Skeletal muscle cell (primary cell): Measurements from ENCODE around the gene ADAMTS5.
A peak's percentile ranks its signal among the peaks of the same experiment; 100 is the strongest.

Experiments used
- DNase-seq: peaks from one replicate; pipeline ENCODE4 v3.0.0-alpha.2; 2010; ENCODE audit warnings: low read depth
- H3K4me3 ChIP-seq: 2 replicates; pipeline ENCODE4 v1.5.1; 2011; ENCODE audit warnings: low read depth, mild to moderate bottlenecking, control low read depth, low read length, moderate library complexity

Gene ADAMTS5

DNA sequence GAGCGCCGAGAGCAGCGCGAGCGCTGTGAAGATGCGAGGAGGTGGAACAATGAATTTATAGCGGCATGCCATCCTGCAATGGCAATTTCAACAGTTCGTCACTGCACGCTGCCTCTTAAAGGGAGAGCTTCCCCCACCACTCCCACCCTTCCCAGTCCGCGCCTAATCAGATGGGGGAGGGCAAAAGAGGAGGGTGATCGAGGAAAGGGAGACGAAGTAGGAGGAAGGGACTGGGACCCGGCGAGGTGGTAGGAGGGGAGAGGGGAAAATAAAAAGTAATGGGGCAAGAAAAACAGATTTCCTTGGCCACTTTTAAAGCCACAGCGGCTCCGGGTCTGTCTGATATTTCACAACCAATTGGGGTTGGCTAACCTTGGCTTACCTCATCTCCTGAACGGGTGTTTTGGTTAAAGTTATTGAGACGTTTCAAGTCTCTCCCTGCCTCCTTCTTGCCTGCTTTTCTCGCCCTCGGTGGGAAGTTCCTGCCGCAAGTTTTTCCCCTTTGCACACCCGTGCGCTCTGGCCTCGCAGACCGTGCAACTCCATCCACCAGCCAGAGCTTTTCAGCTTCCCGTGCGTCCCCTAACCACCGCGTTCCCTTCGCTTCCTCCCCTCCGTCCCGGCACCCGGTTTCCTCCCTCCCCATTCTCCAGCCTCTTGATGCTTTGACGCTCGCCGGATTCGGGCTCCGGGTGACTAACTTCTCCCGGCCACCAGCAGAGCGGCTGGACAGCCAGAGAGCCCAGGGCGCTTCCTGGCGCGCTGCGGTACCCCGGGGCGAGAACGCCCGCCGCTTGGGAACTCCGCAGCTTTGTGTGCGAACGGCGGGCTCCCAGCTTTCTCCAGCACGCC, at the start of gene ADAMTS5:
ADAMTS5 (minus strand) TSS at position 27 of the 852 bp plus-strand sequence. CDS start 697 bp downstream, outside the sequence.
- peak within 1 kb of the TSS; percentile 68 for H3K4me3 ChIP-seq
- DNase-seq, result peak; percentile 43

DNA sequence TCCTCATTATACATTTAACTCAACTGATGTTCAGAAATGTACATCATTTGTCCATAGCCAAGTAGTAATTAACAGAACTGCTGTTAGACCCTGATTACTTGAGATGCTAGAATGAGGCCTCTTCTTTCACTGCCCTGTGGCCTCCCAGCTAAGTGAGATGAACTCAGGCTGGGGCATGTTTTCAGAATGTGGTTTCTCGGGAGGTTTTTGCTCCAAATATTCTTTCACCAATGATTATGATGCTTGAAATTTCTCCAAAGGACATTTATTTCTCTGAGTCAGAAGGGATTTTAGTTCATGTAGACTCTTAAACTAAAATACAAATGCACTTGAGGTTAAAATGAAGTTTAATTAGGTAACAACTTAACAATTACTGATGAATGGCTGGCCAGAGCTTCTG, 34.6 kb upstream of the ADAMTS5 start:
- no peak overlapping the region for H3K4me3 ChIP-seq
- no peak for DNase-seq

DNA sequence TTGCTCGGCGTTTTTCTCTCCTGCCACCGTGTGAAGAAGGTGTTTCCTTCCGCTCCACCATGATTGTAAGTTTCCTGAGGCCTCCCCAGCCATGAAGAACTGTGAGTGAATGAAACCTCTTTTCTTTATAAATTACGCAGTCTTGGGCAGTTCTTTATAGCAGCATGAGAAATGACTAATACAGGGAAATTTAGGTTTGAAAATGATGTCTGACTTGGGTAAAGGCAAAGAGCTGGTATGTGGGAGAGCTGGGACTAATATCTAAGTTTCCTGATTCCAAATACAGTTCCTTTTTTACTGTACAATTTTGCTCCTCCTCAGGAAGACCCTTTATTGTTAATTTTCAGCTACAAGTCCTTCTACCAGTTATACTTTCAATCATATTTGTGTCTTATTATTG, 16.7 kb upstream of the ADAMTS5 start:
- DNase-seq, result no peak
- H3K4me3 ChIP-seq, result no peak overlapping the region

DNA sequence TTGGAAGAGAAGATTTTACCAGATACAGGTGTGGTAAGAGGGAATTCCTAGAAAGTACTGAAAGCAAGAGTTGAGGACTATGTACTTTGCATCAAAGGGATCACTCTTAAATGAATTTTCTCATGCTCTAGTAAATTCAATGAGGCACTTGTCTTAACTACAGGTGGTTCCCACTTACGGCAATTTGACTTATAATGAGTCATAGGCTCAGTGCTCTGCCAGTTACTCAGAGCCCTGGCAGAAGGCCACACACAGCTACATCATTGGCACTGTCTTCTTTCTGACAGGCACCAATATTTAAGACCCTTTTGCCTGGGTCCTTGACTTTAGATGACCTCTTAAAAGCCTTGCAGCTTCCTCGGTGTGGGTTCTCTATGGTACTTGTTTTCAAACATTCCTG, 15.9 kb upstream of the ADAMTS5 start:
- no peak overlapping the region for H3K4me3 ChIP-seq
- DNase-seq, result peak; percentile 33

DNA sequence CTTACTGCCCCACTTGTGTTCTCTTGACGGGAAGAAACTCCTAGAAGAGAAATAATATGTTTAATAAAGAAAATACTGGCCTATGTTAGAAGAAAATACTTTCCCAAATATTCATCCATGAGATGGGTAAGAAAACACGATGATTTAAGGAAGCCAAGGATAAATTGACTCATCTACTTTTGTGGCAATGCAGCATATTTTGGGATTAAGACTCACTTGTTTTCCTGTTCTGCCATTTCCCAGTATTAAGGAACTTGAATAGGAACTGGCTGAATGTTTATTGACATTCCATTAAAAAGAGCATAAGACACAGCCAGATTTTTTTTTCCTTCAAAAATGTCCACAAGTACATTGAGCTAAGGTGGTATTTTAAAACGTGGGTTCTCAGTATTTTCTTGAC, 10.9 kb upstream of the ADAMTS5 start:
- DNase-seq, result no peak
- H3K4me3 ChIP-seq, result no peak overlapping the region

DNA sequence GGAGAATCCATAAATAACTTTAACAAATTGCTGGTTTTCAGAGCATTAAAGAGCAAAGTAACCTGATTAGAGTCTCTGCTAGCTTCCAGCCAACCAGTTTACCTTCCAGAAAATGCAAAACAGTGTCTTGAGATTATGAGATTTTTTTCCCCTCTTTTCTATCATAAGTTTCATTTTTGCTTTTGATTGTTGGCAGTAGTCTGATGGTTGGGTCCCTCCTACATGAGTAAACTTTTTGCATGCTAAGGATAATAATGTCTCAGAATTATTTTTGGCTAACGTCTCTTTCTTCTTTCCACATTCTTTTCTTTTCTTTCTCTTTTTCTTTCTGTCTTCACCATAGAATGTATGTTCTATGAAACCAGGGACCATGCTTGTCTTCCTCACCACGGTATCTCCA, 6.3 kb upstream of the ADAMTS5 start:
- DNase-seq, result no peak
- no peak overlapping the region for H3K4me3 ChIP-seq

DNA sequence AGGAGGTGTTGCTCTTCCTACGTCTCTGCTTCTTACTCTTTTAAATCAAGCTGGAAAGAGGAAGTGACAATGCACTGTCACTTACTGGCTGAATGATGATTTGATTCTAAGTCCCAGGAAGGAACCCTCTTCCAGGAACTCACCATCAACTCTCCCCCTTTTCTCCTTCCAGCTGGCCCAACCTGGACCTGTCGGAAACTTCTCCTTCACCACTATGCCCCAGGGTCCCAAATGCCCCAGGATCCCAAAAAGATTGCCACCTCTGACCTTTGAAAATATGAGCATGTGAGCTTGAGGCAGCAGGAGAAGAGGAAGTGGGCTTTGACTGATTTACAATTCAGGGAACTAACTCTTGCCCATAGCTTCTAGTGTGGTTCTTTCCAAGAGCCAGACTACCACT, 5.3 kb upstream of the ADAMTS5 start:
- H3K4me3 ChIP-seq, result no peak overlapping the region
- DNase-seq, result no peak

DNA sequence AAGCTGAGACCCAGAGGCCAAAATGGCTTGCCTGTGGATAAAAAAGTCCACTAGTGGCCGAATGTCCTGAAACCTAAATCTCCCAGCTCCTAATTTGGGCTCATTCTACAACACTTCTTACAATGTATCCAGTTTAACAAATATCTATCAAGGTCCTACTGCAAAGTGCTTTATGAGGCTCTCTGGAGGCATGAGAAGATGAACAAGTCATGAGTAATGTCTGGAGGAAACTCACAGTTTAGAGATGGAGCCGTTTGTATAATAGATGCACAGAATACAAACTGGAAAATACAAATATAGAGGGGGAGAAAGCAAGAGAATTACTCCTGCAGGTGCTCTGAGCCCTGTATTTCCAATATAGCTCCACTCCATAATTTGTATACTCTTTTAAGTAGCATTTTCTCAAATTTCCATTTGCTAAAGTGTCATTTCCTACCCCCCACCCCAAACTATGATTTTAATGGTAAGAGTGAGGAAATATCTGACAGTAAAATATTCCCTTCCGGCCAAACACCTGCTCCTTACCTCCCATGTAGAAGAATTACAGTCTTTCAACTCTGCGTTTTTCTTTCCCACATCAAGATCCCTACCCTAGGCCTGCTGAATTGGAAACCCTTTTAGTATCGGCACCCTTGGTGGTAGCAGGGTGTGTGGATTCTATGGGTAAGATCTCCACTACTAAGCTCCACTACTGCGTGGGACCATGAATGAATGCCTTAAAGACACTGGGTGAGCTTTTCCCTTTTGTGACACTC, 3.3 kb upstream of the ADAMTS5 start:
- no peak overlapping the region for H3K4me3 ChIP-seq
- DNase-seq, result no peak

DNA sequence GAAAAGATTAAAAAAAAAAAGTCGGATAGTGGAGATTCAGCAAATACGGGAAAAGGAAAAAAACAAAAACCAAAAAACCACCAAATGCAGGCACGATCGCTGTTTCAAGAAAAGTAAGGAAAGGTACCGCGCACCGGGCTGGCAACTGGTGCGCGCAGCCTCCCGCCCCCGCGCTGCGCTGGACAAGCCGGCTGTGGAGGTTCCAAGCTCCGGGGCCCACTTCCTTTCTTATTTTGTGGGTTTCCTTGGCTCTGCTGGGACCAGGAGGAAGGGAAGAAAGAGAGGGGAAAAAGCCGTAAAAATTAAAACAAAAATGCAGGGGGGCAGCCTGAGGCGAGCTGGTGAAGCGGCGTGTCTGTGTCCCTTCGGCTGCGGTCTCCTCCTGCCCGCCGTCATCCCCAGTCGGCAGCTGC, 233 bp downstream of the ADAMTS5 start:
- DNase-seq, result no peak
- peak overlapping the region; percentile 68 for H3K4me3 ChIP-seq

DNA sequence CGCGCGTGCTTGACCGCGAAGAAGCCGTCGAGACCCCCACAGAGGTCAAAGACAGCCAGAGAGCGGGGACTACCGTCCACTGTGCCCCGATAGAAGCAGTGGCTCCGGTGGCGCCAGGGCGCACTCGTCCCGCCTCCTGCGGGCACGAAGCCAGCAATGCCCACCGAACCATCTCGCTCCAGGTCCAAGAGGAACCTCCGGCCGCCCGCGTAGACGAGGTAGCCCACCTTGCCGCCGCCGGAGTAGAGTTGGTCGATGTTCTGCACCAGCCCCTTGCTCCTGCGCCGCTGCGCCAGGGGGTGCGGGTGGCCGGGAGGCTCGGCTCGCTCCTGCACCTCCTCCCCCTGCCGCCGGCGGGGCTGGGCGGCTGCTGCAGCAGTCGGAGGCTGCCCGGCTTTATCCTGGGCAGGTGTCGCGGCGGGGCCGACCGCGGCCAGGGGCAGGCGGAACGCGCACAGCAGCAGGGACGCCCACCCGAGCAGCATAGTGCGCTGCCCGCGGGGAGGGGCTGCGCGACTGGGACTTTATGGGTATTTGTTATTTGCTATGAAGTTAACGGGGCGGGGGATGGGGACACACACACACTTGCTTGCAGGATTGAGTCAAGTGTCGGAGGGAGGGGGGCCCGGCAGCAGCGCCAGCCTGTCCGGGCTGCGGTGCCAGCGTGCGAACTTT, 844 bp downstream of the ADAMTS5 start:
- DNase-seq, result no peak

DNA sequence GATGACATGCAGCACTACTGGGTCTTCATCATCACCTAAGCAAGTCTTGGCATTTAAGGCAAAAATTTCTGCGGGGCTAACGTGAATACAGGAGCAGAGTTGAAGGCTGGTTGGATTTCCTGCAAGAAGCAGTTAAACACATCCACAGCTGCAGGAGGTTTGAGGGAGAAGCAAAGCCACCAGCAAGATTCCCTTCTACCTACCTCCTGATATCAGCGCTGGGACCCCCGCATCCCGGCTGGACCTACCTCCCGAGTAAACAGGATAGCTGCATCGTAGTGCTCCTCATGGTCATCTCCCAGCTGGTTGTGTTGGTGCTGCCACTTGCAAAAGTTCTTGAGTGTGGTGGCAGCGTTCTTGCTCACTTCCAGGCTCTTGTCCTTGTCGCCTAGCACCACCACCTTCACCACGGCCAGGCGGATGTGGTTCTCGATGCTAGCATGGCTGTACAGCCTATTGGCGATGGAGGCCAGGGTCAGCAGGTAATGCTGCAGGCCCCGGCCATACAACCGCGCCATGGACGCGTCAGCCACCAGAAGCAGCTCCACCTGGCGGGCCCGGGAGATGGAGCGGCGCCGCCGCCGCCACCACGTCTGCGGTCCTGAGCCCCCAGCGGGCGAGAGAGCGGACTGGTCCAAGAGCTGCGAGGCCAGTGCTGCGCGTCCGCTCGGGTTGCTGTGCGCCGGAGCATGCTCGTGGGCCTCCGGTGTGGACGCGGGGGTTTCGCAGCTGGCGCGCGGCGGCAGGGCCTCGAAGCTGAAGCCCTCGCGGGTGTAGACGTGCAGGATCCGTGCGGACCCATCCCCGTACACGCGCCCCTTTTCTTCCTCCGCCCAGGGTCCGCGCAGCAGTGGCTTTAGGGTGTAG, 1.6 kb downstream of the ADAMTS5 start:
- peak overlapping the region; percentile 68 for H3K4me3 ChIP-seq
- no peak for DNase-seq

More for the DNA sequence above, 844 bp downstream of the ADAMTS5 start:
- H3K4me3 ChIP-seq, result peak overlapping the region; percentile 68

DNA sequence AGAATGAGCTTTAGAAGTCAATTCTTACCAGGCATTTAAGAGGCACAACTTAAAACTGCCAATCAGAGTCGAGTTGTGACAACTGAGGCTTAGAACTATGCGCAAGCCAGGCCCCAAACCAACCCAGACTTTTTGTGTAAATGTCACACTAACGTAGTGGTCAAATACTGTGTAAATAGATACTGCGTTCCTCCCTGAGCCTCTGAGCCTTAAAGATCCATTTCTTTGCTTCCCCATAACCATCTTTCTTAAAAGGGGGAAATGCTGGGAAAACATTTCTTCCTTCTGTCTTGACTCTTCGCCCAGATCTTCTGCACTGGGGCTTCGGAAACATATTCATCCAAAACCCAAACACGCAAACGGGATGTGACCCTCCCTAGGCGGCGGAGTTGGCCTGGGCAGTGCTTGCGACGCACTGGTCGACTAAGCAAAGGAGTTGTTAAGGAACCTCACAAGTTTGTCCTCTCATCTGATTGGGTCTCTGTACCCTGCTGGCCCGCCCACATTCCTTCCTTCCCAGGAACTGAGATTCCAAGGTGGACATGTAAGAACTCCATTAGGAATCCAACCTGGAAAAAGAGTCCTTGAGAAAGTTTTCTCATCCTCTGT, 2.6 kb downstream of the ADAMTS5 start:
- peak overlapping the region; percentile 68 for H3K4me3 ChIP-seq
- DNase-seq, result no peak

DNA sequence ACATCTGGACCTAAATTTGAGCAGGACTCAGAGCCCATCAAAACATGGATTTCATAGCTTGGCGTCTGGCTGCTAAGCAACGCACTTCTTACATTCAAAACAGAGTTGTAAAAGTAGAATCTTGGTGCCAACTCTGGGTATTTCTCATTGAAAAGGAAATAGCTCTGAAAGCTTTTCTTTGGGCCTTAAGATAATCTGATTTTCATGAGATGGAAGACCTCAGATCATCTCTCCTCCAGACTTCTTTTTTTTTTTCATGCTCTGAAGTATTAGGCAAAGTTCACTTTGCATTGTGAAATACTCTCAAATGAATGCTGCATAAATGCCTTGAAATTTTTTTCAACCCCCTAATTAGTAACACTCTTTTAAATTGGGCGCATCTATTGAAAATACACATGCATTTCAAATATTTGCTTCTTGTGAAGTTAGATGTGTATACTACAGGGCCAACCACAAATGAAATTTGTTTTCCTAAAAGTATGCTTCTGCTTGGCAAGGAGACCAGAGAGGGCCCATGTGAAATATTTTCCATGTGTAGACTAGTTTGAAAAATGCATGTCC, 4.2 kb downstream of the ADAMTS5 start:
- H3K4me3 ChIP-seq, result no peak overlapping the region
- DNase-seq, result no peak

DNA sequence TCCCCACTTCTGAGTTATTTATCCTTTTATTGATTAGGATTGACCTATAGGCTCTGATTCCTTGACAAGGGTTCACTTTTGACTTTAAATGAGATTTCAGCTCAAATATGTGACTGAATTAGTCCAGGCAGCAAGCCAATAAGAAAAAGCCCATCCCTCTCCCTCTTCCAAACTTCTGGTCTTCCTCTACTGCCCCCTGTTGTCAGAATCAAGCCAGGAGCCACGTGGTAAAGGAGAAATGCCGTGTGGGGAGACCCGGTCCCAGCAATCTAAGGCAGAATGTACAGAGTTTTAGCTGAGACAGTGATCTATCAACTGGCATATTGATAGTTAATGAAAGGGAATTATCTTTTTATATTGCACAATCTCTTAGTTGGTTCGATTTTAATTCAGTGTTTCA, 5.2 kb downstream of the ADAMTS5 start:
- no peak for DNase-seq
- H3K4me3 ChIP-seq, result no peak overlapping the region

DNA sequence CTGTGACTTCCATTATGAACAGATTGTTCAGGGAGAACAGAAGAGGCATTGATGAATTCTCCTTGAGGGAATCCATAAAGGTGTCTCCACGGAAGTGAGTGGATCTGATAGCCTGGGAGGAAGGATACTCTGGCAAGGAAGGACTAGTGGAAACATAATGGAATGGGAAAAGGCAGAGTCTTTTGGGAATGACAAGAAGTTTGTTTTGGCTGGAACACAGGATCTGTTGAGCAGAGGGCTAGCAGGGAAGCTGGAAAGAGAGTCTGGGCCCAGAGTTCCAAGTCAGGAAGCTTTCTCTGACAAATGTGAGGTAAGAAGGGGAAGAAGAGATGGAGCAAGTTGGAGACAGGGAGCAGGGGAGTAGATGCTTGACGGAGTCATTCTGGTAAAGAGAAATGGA, 8.1 kb downstream of the ADAMTS5 start:
- DNase-seq, result no peak
- no peak overlapping the region for H3K4me3 ChIP-seq

DNA sequence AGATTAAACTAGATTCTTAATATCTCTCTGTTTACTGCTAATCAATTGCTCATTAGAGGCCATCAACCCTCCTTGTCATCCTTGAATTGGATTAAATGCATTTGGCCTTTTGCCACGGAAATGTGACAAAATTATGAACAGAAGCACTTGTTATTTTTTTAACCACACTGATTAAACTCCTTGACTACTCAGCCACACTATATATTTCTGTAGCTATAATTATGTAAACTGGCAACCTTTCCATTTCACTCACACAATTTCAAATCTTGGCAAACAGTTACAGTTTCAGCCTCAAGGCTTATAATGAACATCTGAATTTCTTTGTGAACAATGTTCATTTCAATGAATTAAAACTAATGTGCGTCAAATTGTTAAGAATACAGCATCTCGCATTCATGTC, 10.1 kb downstream of the ADAMTS5 start:
- DNase-seq, result no peak
- H3K4me3 ChIP-seq, result no peak overlapping the region

DNA sequence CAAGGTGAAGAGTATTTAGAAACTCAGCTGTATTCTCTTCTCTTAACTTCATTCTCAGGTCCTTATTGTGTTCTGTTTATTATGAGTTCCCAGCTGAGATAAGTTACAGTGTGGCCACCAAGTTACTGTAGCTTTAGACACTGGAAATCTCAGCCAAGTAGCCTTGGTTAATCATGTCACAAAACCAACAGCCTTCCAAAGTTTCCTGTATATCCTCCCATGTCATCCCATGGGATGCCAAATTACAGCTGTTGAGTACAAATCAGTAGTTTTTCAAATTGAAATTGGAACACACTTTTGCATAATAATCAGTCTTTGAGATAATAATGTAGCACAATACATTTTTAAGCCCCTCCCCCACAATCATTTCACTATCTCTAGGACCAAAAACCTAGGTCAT, 10.7 kb downstream of the ADAMTS5 start:
- no peak for DNase-seq
- no peak overlapping the region for H3K4me3 ChIP-seq

DNA sequence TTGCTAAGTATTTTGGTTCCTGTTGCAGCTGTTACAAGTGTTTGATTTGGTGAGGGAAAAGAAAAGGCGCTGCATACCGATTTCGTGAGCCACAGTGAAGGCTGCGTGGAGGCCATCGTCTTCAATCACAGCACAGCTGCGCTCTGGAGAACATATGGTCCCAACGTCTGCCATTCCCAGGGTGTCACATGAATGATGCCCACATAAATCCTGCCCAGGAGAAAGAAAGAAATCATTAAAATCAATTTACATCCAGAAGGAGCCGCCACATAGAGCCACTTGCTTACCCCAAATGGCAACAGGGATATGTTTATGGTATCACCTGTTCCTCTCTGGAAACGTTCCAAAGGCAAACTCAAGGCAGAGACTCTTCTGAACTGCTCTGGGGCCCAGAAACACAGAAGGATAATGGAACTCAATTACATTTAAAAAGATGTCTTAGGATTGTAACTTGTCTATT, 12.2 kb downstream of the ADAMTS5 start:
- peak; percentile 72 for DNase-seq
- no peak overlapping the region for H3K4me3 ChIP-seq
